Tibial nerve (tissue), 4 donors: ENCODE data around the gene SMIM26. TPM values are rescaled to one million over a fixed set of nuclear protein-coding genes. Genes with fewer than 3 reads are reported as not detected.

Source experiments
- DNase-seq, 2 donors: peaks; one replicate each; pipeline ENCODE4 v3.0.0-alpha.2; 2019; ENCODE audit warnings: low spot score in 2 of 2
- H3K27ac ChIP-seq, 4 donors: fragments of 200-600 bp; sonication (generic) in 3 of 4; one replicate each; pipeline ENCODE4 v1.5.1; 2017 to 2019; ENCODE audit warnings: mild to moderate bottlenecking in 1 of 4
- H3K27me3 ChIP-seq, 2 donors: fragments of 200-600 bp; sonication (generic) in 1 of 2; one replicate each; pipeline versions ENCODE4 v1.5.1 to v1.6.0; 2017 to 2019
- H3K36me3 ChIP-seq, 3 donors: fragments of 200-600 bp; sonication (generic); one replicate each; pipeline ENCODE4 v1.5.1; 2018 to 2019
- H3K4me1 ChIP-seq, 4 donors: fragments of 200-600 bp; sonication (generic) in 3 of 4; one replicate each; pipeline ENCODE4 v1.5.1; 2017 to 2019
- H3K4me3 ChIP-seq, 4 donors: fragments of 200-600 bp; sonication (generic) in 3 of 4; one replicate each; pipeline ENCODE4 v1.5.1; 2017 to 2019; ENCODE audit warnings: mild to moderate bottlenecking in 1 of 4, moderate library complexity in 1 of 4
- H3K9me3 ChIP-seq, 4 donors: fragments of 200-600 bp; sonication (generic) in 3 of 4; one replicate each; pipeline ENCODE4 v1.5.1; 2017 to 2019
- EP300 ChIP-seq, 2 donors: sonication (generic); formaldehyde crosslinking; IDR thresholded peaks; one replicate each; pipeline ENCODE4 v1.6.1; 2017; ENCODE audit warnings: antibody characterized with exemption in 2 of 2, mild to moderate bottlenecking in 1 of 2
- POLR2A ChIP-seq, 2 donors: fragments of 450-650 bp; IDR thresholded peaks; one replicate each; pipeline ENCODE4 v1.6.1; 2017; ENCODE audit warnings: antibody characterized with exemption in 2 of 2, mild to moderate bottlenecking in 2 of 2, moderate library complexity in 2 of 2
- WGBS, 2 donors: methylation state at CpG; one replicate each; pipeline ENCODE4 v1.1.5; 2018; 5-methylcytosine and 5-hydroxymethylcytosine counted together
- small RNA-seq: library from RNA; depleted of rRNA; stranded (forward); fragments of <200 nt; gene quantifications from one replicate; pipeline ENCODE3, GENCODE V24; 2016
- total RNA-seq, 4 donors: library from RNA; depleted of rRNA; stranded (reverse); fragments of >200 nt; gene quantifications; one replicate each; pipeline ENCODE4 v1.1.0, GENCODE V29; 2016
- TF ChIP-seq, protein P1 (sequence below), 5 experiments: fragments of 200-600 bp in 3 of 5; fragments of 450-650 bp in 2 of 5; sonication (generic) in 3 of 5; IDR thresholded peaks; one replicate each; pipeline ENCODE4 v1.5.1; 2016 to 2019; ENCODE audit warnings: antibody characterized with exemption in 5 of 5, mild to moderate bottlenecking in 3 of 5, moderate library complexity in 2 of 5

The SMIM26 gene
- total RNA-seq, 4 donors from 2014 or later = 93.9 to 139 (median 98.2) TPM

DNA sequence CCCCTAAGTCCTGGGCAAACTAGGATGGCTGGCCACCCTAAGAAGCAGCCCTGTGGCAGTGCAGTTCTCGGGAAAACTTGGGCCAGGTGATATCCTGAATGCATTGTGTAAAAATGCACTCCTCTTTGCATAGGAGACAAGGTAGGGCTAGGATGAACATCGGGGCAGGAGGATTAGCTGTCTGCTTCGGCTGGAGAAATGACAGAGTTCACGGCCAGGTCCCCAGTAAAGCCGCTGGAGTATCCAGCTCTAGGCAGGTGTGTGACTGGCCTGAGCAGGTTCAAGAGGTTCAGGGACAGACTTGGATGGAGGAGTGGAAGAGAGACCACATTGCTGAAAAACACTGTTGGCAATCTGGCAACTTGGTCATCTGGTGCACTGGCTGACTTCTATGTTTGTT, 47.0 kb downstream of the SMIM26 start:
- 91 to 98% methylated on average over 5 of the region's 5 CpGs for WGBS, 2 donors
- no peaks in the 10 kb centered on the region for H3K27me3 ChIP-seq
- no peak overlapping the region for H3K4me3 ChIP-seq
- peaks cover 0 to 19% (median 1%) of the 10 kb centered on the region in 4 donors for H3K4me1 ChIP-seq
- H3K27ac ChIP-seq = no peak overlapping the region
- no peak for DNase-seq
- TF ChIP-seq POLR2A (IDR thresholded peaks at IDR 0.05) (no peak), EP300 (IDR thresholded peaks at IDR 0.05) (no peak)
- TF ChIP-seq, protein P1, sequence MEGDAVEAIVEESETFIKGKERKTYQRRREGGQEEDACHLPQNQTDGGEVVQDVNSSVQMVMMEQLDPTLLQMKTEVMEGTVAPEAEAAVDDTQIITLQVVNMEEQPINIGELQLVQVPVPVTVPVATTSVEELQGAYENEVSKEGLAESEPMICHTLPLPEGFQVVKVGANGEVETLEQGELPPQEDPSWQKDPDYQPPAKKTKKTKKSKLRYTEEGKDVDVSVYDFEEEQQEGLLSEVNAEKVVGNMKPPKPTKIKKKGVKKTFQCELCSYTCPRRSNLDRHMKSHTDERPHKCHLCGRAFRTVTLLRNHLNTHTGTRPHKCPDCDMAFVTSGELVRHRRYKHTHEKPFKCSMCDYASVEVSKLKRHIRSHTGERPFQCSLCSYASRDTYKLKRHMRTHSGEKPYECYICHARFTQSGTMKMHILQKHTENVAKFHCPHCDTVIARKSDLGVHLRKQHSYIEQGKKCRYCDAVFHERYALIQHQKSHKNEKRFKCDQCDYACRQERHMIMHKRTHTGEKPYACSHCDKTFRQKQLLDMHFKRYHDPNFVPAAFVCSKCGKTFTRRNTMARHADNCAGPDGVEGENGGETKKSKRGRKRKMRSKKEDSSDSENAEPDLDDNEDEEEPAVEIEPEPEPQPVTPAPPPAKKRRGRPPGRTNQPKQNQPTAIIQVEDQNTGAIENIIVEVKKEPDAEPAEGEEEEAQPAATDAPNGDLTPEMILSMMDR (IDR thresholded peaks at IDR 0.05) = no peak
- peaks cover 0 to 31% (median 0%) of the 10 kb centered on the region in 3 donors for H3K36me3 ChIP-seq
- H3K9me3 ChIP-seq = no peaks in the 10 kb centered on the region

DNA sequence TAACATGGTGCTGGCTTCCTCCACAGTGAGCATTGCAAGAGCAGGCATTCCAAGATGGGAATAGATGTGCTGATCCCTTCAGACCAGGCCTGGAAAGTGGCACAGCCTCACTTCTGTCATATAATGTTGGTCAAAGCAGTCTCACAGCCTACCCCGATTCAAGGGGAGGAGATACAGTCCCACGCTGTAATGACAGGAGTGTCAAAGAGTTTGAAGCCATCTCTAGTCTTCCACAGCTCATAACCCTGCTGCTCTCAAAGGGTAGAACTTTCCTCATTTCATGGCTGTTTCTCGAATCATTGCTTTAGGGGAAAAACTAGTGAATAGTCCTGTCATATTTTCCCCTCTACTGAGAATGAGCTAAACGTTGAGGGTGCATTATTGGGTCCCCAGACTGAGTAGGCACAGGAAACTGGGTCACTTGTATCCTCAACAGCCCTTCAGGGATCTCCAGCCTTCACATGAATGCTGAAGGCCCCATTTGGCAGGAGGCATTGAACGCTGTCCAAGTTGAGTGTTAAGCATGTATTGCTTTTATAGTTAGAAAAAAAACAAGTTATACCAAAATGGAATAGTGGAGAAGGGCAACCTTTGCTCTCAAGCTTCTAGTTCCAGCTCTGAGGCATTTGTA, 47.9 kb downstream of the SMIM26 start:
- Histone ChIP-seq H3K9me3 (no peaks in the 10 kb centered on the region), H3K4me1 (peaks cover 0 to 19% (median 1%) of the 10 kb centered on the region in 4 donors), H3K27me3 (no peaks in the 10 kb centered on the region), H3K36me3 (peaks cover 0 to 22% (median 0%) of the 10 kb centered on the region in 3 donors), H3K4me3 (no peak overlapping the region), H3K27ac (no peak overlapping the region)
- no peak for DNase-seq
- TF ChIP-seq, protein P1 (IDR thresholded peaks at IDR 0.05) = no peak
- TF ChIP-seq EP300 (IDR thresholded peaks at IDR 0.05) = no peak
- TF ChIP-seq POLR2A (IDR thresholded peaks at IDR 0.05) = no peak
- 29 to 73% methylated on average over 5 of the region's 5 CpGs for WGBS, 2 donors

Small RNA genes lying within 50 kb of the gene (small RNA-seq; reads per million reads assigned to genes)
- gene RN7SL638P = not detected
- gene RNU6ATAC34P = not detected

Other genes with a start within 250 kb of the SMIM26 start
- gene DZANK1, start 100.4 kb upstream of the SMIM26 start, total RNA-seq = 1 to 10 TPM; 1.6 to 4.2 (median 2.8) TPM
- gene POLR3F, start 100.0 kb upstream of the SMIM26 start, total RNA-seq = 10 to 100 TPM in 1 of 4 donors, 1 to 10 TPM in 3; 4.5 to 10.1 (median 7.7) TPM
- gene RBBP9, start 70.2 kb upstream of the SMIM26 start, total RNA-seq = 10 to 100 TPM in 3 of 4 donors, 1 to 10 TPM in 1; 7.6 to 17.0 (median 12.2) TPM
- gene SEC23B, start 59.5 kb upstream of the SMIM26 start, total RNA-seq = 10 to 100 TPM; 21.4 to 48.1 (median 30.5) TPM
- gene DTD1, start 20.6 kb downstream of the SMIM26 start, total RNA-seq = 10 to 100 TPM; 31.0 to 49.8 (median 39.7) TPM
- not detected for gene SCP2D1, start 246.4 kb downstream of the SMIM26 start, total RNA-seq